ENCODE measurements around the gene TCEA3.
A peak's percentile ranks its signal among the peaks of the same experiment; 100 is the strongest.

DNA sequence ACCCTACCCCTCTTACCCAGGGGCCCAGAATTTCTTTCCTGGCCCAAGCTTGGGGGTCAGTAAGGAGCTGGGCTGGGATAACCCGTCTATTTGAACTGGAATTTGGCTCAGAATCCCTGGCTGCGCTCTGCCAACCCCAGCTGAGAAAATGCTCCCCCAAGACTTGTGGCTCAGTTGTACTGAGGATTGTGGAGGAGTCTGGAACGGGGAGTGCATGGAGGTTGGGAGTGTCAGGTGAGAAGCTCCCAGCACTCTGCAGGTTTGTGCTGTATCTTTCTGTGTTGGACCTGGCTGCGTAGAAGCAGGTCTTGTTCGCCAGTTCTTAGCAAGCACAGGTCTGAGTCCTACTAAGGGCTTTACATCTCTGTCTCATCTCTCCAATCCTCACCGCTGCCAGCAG, 1.6 kb downstream of the TCEA3 start:
- TF ChIP-seq, protein P1, sequence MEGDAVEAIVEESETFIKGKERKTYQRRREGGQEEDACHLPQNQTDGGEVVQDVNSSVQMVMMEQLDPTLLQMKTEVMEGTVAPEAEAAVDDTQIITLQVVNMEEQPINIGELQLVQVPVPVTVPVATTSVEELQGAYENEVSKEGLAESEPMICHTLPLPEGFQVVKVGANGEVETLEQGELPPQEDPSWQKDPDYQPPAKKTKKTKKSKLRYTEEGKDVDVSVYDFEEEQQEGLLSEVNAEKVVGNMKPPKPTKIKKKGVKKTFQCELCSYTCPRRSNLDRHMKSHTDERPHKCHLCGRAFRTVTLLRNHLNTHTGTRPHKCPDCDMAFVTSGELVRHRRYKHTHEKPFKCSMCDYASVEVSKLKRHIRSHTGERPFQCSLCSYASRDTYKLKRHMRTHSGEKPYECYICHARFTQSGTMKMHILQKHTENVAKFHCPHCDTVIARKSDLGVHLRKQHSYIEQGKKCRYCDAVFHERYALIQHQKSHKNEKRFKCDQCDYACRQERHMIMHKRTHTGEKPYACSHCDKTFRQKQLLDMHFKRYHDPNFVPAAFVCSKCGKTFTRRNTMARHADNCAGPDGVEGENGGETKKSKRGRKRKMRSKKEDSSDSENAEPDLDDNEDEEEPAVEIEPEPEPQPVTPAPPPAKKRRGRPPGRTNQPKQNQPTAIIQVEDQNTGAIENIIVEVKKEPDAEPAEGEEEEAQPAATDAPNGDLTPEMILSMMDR (IDR thresholded peaks at IDR 0.05; ENCODE audit: insufficient read depth, low read depth, low read length), result no peak
- TF ChIP-seq EZH2 (IDR thresholded peaks at IDR 0.05; ENCODE audit: insufficient read depth, low read length), result peak; percentile 10

All from astrocyte (in vitro differentiated cells and primary cell).